Measurements from ENCODE around the gene PARP6. TPM values are rescaled to one million over a fixed set of nuclear protein-coding genes. Genes with fewer than 3 reads are reported as not detected.

The PARP6 gene
- total RNA-seq, 2 experiments from 2014 or later = 41.4 to 58.2 TPM

DNA sequence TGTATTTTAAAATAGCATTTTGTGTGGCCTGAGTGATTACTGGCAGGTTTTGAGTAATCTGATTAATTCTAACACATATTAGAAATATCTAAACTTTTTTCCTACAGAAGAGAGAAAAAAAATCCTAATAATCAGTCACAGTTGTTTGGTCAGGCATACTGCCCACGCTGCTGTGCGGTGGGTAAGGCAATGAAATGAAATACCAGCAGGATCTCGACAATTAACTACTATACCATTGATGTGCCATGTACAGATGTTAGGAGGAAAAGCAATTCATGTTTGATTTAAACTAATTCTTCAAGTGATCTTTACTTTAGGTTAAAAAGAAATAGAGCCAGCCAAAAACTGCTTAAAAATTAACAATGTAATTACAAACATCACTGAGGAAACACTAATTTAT, 79.9 kb downstream of the PARP6 start:
- Mint-ChIP-seq H3K4me3 (no peak overlapping the region), H3K36me3 (ENCODE audit: low read depth) (no peaks in the 10 kb centered on the region), H3K9me3 (ENCODE audit: low read depth) (no peaks in the 10 kb centered on the region), H3K27me3 (peaks cover 12% of the 10 kb centered on the region), H3K4me1 (no peaks in the 10 kb centered on the region), H3K27ac (no peak overlapping the region)
- ATAC-seq = no peak
- ChIA-PET CTCF (interaction anchor here (0.7 kb wide), 1 partner anchor 311 kb away, joined by 4 read pairs; no protein-coding TSS in a partner anchor), POLR2A (no interaction called here)
- DNase-seq = no peak
- intact Hi-C loops (cut with DNase I, micrococcal nuclease) = no loop called here

Other genes starting within 250 kb of the PARP6 start
- gene MYO9A, start 154.4 kb downstream of the PARP6 start, total RNA-seq = 10 to 100 TPM; 19.0 to 20.3 TPM
- 1 to 10 TPM; 3.0 to 3.4 TPM for gene SENP8, start 154.2 kb downstream of the PARP6 start, total RNA-seq
- gene GRAMD2A, start 74.8 kb downstream of the PARP6 start, total RNA-seq = under 1 TPM in 1 of 2 experiments, not detected in 1; 0.11 TPM
- 1,000 to 10,000 TPM; 2,479 to 3,112 TPM for gene PKM, start 41.4 kb downstream of the PARP6 start, total RNA-seq
- gene CELF6, start 47.6 kb upstream of the PARP6 start, total RNA-seq = under 1 TPM; 0.37 to 0.40 TPM
- 10 to 100 TPM; 38.8 to 54.2 TPM for gene HEXA, start 103.5 kb upstream of the PARP6 start, total RNA-seq
- not detected for gene TMEM202, start 125.8 kb upstream of the PARP6 start, total RNA-seq
- gene ARIH1, start 201.8 kb upstream of the PARP6 start, total RNA-seq = 100 to 1,000 TPM; 177 to 195 TPM

Data from activated CD4-positive, alpha-beta T cell treated with anti-CD3 and anti-CD28 coated beads for 36 hours (primary cell).